Subcutaneous adipose tissue (tissue), 4 donors: ENCODE data around the gene HIF1A. TPM values are rescaled to one million over a fixed set of nuclear protein-coding genes. Genes with fewer than 3 reads are reported as not detected.

Source experiments
- CTCF ChIP-seq: fragments of 450-650 bp; IDR thresholded peaks from one replicate; pipeline ENCODE4 v1.5.1; 2016; ENCODE audit warnings: low read depth, mild to moderate bottlenecking, control low read depth, antibody characterized with exemption, moderate library complexity
- total RNA-seq, 4 donors: library from RNA; depleted of rRNA; stranded (reverse); fragments of >200 nt; gene quantifications; one replicate each; pipeline ENCODE4 v1.1.0, GENCODE V29; 2016

Gene HIF1A
- total RNA-seq, 4 donors from 2014 or later, result 53.1 to 253 (median 98.6) TPM

GRCh38 chr14:61764342-61765122 is 69.2 kb downstream of the HIF1A start:
- TF ChIP-seq CTCF, result no peak

- no peak for TF ChIP-seq CTCF
Observed at GRCh38 chr14:61765225-61765943, 70.1 kb downstream of the HIF1A start.

- TF ChIP-seq CTCF, result no peak
Observed at GRCh38 chr14:61766151-61766550, 70.8 kb downstream of the HIF1A start.

- TF ChIP-seq CTCF, result no peak
Observed at GRCh38 chr14:61768240-61768639, 72.9 kb downstream of the HIF1A start.

GRCh38 chr14:61769893-61770292 is 74.6 kb downstream of the HIF1A start:
- TF ChIP-seq CTCF, result no peak

- no peak for TF ChIP-seq CTCF
Observed at GRCh38 chr14:61774861-61775260, 79.5 kb downstream of the HIF1A start.

- no peak for TF ChIP-seq CTCF
Observed at GRCh38 chr14:61780125-61780524, 84.8 kb downstream of the HIF1A start.
